WTC11 (cell line): ENCODE measurements around the gene XKR8.

ENCODE experiments used
- CBFB ChIP-seq: sonication (generic); formaldehyde crosslinking; IDR thresholded peaks from 2 replicates; pipeline ENCODE4 v1.8.1; 2022; ENCODE audit warnings: mild to moderate bottlenecking, low read depth, missing genetic modification reagents
- CTCF ChIP-seq: fragments of 200-600 bp; IDR thresholded peaks from 2 replicates; pipeline ENCODE4 v1.8.0; 2022; ENCODE audit warnings: antibody characterized with exemption
- ELF4 ChIP-seq: sonication (generic); formaldehyde crosslinking; IDR thresholded peaks from 2 replicates; pipeline ENCODE4 v1.8.1; 2022; ENCODE audit warnings: low read depth, mild to moderate bottlenecking, moderate library complexity, missing genetic modification reagents
- JUN ChIP-seq: sonication (generic); formaldehyde crosslinking; IDR thresholded peaks from 2 replicates; pipeline ENCODE4 v1.8.0; 2023; ENCODE audit warnings: mild to moderate bottlenecking, missing genetic modification reagents
- ZBTB21 ChIP-seq: sonication (generic); formaldehyde crosslinking; IDR thresholded peaks from 2 replicates; pipeline ENCODE4 v1.8.1; 2023; ENCODE audit warnings: mild to moderate bottlenecking, missing genetic modification reagents, borderline replicate concordance
- ZMAT4 ChIP-seq: fragments of 250-450 bp; sonication (Bioruptor Pico); IDR thresholded peaks from 2 replicates; pipeline ENCODE4 v1.9.0; 2021; ENCODE audit warnings: mild to moderate bottlenecking
- TF ChIP-seq, protein P1 (sequence below): sonication (generic); formaldehyde crosslinking; conservative IDR thresholded peaks from 2 replicates; pipeline ENCODE4 v1.8.1; 2022; ENCODE audit warnings: mild to moderate bottlenecking, missing genetic modification reagents

DNA sequence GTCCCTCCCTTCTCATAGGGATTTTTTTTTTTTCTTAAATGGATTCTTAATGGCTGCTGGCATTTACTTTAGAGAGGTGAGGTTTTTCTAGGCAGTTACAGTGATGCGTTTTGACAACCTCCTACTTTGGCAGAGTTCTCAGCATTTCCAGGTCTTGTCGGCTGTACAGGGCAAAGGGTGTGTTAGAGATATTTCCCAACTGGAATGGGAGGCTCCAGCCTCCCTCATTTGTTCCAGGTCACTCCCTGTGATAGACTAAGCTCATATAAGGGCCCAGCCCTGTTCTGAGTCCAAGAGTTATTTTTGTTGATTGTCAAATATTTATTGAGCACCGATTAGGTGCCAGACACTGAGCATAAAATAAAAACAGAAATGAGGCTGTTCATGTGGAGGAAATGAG is 7.6 kb upstream of the XKR8 start:
- TF ChIP-seq CTCF (no peak), CBFB (CRISPR knock-in tag) (no peak), JUN (CRISPR knock-in tag) (no peak), ZMAT4 (CRISPR knock-in tag) (no peak), ZBTB21 (CRISPR knock-in tag) (no peak), ELF4 (CRISPR knock-in tag) (no peak)
- TF ChIP-seq, protein P1, sequence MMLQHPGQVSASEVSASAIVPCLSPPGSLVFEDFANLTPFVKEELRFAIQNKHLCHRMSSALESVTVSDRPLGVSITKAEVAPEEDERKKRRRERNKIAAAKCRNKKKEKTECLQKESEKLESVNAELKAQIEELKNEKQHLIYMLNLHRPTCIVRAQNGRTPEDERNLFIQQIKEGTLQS (CRISPR knock-in tag) = no peak
